Breast epithelium (tissue), 4 donors: ENCODE data around the gene CDCA8. TPM values are rescaled to one million over a fixed set of nuclear protein-coding genes. Genes with fewer than 3 reads are reported as not detected.

Source experiments
- DNase-seq, 2 donors: peaks; one replicate each; pipeline ENCODE4 v3.0.0-alpha.2; 2019; ENCODE audit warnings: low spot score in 2 of 2
- H3K27ac ChIP-seq, 2 donors: fragments of 200-600 bp; sonication (generic) in 1 of 2; one replicate each; pipeline ENCODE4 v1.5.1; 2016 to 2019; ENCODE audit warnings: mild to moderate bottlenecking in 1 of 2
- H3K27me3 ChIP-seq, 2 donors: fragments of 200-600 bp; sonication (generic) in 1 of 2; one replicate each; pipeline versions ENCODE4 v1.5.1 to v1.6.0; 2017 to 2019; ENCODE audit warnings: control low read depth in 1 of 2, mild to moderate bottlenecking in 1 of 2
- H3K36me3 ChIP-seq: fragments of 200-600 bp; one replicate; pipeline ENCODE4 v1.5.1; 2019
- H3K4me1 ChIP-seq, 2 donors: fragments of 200-600 bp; sonication (generic); one replicate each; pipeline ENCODE4 v1.5.1; 2016 to 2019; ENCODE audit warnings: control low read depth in 1 of 2
- H3K4me3 ChIP-seq, 3 donors: fragments of 200-600 bp; sonication (generic); 1 replicate in 2 of 3; 2 replicates in 1 of 3; pipeline ENCODE4 v1.5.1; 2016 to 2019; ENCODE audit warnings: mild to moderate bottlenecking in 3 of 3, moderate library complexity in 2 of 3
- H3K9me3 ChIP-seq, 2 donors: fragments of 200-600 bp; sonication (generic) in 1 of 2; one replicate each; pipeline ENCODE4 v1.5.1; 2016 to 2019; ENCODE audit warnings: control low read depth in 1 of 2
- POLR2A ChIP-seq: fragments of 450-650 bp; IDR thresholded peaks from one replicate; pipeline ENCODE4 v1.6.1; 2016; ENCODE audit warnings: antibody characterized with exemption, mild to moderate bottlenecking, moderate library complexity
- POLR2AphosphoS5 ChIP-seq, 3 donors: sonication (generic); formaldehyde crosslinking; IDR thresholded peaks; one replicate each; pipeline ENCODE4 v1.6.1; 2017; ENCODE audit warnings: antibody characterized with exemption in 3 of 3
- intact Hi-C: fragments of 100-400 bp; cut with DNase I; formaldehyde crosslinking; loops from one replicate; pipeline ENCODE4 v1.15.1; 2023; ENCODE audit warnings: low total_unique reads
- total RNA-seq, 3 donors: library from RNA; depleted of rRNA; stranded (reverse); fragments of >200 nt; gene quantifications; one replicate each; pipeline ENCODE4 v1.1.0, GENCODE V29; 2016
- TF ChIP-seq, protein P1 (sequence below), 3 donors: fragments of 450-650 bp; IDR thresholded peaks; one replicate each; pipeline ENCODE4 v1.5.1; 2016 to 2017; ENCODE audit warnings: antibody characterized with exemption in 3 of 3, mild to moderate bottlenecking in 3 of 3, moderate library complexity in 3 of 3

The CDCA8 gene
- total RNA-seq, 3 donors from 2014 or later: 0.15 to 1.4 (median 1.3) TPM

DNA sequence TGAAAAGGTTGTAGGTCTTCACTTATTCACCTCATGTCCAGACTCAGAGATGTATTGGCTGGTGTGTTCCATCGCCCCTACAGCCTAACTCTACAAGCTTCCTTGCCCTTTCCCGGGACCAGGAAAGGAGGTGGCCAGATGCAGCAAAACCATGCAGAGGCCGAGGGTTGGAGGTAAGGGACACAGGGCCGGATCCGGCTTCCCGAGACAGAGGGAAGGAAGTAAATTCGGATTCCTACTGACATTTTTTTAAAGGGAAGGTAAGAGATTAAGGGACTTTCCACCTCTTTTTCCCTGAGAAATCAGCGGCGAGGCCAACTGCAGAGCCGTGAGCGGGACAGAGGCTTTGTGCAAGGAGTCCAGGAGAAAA is 59.9 kb downstream of the CDCA8 start:
- no peaks in the 10 kb centered on the region for H3K36me3 ChIP-seq
- H3K27me3 ChIP-seq: peaks cover 4 to 44% of the 10 kb centered on the region in 2 donors
- TF ChIP-seq POLR2A (no peak), POLR2AphosphoS5 (IDR thresholded peaks at IDR 0.05) (no peak)
- TF ChIP-seq, protein P1, sequence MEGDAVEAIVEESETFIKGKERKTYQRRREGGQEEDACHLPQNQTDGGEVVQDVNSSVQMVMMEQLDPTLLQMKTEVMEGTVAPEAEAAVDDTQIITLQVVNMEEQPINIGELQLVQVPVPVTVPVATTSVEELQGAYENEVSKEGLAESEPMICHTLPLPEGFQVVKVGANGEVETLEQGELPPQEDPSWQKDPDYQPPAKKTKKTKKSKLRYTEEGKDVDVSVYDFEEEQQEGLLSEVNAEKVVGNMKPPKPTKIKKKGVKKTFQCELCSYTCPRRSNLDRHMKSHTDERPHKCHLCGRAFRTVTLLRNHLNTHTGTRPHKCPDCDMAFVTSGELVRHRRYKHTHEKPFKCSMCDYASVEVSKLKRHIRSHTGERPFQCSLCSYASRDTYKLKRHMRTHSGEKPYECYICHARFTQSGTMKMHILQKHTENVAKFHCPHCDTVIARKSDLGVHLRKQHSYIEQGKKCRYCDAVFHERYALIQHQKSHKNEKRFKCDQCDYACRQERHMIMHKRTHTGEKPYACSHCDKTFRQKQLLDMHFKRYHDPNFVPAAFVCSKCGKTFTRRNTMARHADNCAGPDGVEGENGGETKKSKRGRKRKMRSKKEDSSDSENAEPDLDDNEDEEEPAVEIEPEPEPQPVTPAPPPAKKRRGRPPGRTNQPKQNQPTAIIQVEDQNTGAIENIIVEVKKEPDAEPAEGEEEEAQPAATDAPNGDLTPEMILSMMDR (IDR thresholded peaks at IDR 0.05): no peak
- no peaks in the 10 kb centered on the region for H3K4me1 ChIP-seq
- peak overlapping the region in 2 of 3 donors; percentile 53 to 69 for H3K4me3 ChIP-seq
- no peaks in the 10 kb centered on the region for H3K9me3 ChIP-seq
- no peak overlapping the region for H3K27ac ChIP-seq
- DNase-seq: no peak
- intact Hi-C loops: no loop called here

DNA sequence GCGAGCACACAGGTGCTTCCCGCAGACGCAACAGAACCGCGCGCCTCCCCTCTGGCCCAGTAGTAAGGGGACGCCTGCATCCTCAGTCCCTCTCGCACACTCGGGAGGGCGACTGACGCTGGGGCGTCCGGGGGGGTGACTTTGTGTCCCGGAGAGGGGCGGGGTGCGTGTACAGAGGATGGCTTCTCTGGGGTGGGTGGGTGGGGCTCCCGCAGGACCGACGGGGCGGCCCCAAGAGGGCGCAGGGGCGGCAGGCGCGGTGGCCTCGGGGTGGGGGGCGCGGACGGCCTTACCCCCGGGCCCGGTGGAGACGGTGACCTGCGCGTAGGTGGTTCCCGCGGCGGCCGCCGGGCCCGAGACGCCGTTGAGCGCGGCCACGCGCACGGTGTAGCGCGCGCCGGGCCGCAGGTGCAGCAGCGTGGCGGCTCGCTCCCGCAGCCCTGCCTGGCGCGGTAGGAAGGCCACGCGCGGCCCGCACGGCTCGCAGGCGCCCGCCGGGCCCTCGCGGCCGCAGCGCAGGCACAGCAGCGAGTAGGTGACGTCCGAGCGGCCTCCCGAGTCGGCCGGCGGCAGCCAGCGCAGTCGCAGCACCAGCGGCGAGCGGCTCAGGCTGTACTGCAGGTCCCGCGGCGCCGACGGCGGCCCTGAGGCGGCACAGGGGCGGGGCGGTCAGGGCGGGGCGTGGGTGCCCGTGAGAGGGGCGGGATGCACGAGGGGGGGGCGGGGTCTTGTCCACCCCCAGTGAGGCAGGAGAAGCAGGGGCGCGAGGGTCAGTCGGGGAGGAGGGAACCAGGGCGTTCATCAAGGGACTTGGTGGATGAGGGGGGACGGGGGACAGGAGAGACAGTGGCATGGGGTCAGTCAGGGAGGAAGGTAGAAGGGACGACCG is 60.5 kb downstream of the CDCA8 start:
- intact Hi-C loops: no loop called here
- peaks cover 4 to 48% of the 10 kb centered on the region in 2 donors for H3K27me3 ChIP-seq
- peak overlapping the region in 2 of 3 donors; percentile 53 to 69 for H3K4me3 ChIP-seq
- H3K4me1 ChIP-seq: no peaks in the 10 kb centered on the region
- no peak overlapping the region for H3K27ac ChIP-seq
- no peak for DNase-seq
- no peaks in the 10 kb centered on the region for H3K9me3 ChIP-seq
- TF ChIP-seq, protein P1 (IDR thresholded peaks at IDR 0.05): no peak
- no peak for TF ChIP-seq POLR2AphosphoS5 (IDR thresholded peaks at IDR 0.05)
- TF ChIP-seq POLR2A: no peak
- H3K36me3 ChIP-seq: no peaks in the 10 kb centered on the region

DNA sequence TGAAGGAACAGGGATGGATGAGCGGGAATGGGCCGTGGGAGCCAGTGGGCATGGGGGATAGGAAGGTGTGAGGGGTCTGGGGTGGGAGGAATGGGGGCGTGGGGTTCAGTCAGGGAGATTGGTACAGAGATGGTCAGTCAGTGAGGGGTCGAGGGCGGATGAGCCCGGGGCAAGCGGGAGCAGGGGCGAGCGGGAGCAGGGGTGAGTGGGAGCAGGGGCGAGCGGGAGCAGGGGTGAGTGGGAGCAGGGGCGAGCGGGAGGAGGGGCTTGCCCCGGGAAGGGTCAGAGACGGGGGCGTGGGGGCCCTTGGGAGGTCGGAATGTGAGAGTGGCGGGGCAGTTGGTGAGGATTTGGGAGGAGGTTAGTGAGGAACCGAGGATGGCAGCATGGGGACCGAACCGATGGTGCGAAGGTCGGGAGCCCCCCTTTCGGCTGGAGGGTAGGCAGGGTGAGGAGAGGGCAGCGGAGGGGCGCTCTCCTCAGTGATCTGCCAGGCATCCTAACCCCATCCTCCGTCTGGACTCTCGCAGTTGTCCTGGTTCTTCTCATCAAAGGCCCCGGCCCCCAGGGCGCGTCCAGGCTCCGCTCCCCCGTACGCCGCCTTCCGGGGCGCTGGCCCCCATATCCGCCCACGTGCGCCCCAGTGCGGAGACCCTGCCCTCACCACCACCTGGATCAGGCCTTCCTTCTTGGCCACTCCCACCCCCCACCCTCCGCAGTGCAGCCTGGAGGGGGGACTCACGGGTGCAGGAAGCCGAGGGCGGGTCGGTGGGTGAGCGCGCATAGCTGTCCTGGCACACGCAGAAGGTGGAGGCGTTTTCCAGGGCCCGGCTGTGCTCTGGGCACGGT is 61.4 kb downstream of the CDCA8 start:
- H3K4me1 ChIP-seq: no peaks in the 10 kb centered on the region
- H3K4me3 ChIP-seq: peak overlapping the region in 1 of 3 donors; percentile 69
- peaks cover 4 to 57% of the 10 kb centered on the region in 2 donors for H3K27me3 ChIP-seq
- TF ChIP-seq POLR2AphosphoS5 (IDR thresholded peaks at IDR 0.05): no peak
- TF ChIP-seq, protein P1 (IDR thresholded peaks at IDR 0.05): no peak
- no peak for TF ChIP-seq POLR2A
- no peaks in the 10 kb centered on the region for H3K36me3 ChIP-seq
- no peak overlapping the region for H3K27ac ChIP-seq
- no peaks in the 10 kb centered on the region for H3K9me3 ChIP-seq
- intact Hi-C loops: no loop called here
- no peak for DNase-seq

DNA sequence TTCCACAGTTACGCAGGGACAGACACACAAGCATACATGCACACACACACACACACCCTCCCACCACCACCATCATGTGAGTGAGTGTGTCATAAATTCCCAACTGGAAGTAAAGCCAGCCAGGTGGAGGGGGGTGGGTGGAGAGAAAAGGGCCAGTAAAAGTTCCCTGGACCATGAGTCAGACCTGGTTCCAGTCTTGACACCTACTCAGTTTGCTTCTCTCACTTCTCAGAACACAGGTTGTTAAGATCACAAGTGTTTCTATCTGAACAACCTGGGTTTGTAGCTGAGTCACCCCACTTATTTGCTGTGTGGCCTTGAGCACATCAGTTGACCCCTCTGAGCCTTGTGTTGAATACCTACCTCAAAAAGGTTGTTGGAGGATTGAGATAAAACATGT is 63.0 kb downstream of the CDCA8 start:
- H3K27ac ChIP-seq: no peak overlapping the region
- H3K9me3 ChIP-seq: no peaks in the 10 kb centered on the region
- no peak for DNase-seq
- peaks cover 4 to 65% of the 10 kb centered on the region in 2 donors for H3K27me3 ChIP-seq
- H3K4me1 ChIP-seq: no peaks in the 10 kb centered on the region
- intact Hi-C loops: no loop called here
- TF ChIP-seq POLR2AphosphoS5 (IDR thresholded peaks at IDR 0.05) (no peak), POLR2A (no peak)
- TF ChIP-seq, protein P1 (IDR thresholded peaks at IDR 0.05): no peak
- H3K4me3 ChIP-seq: no peak overlapping the region
- no peaks in the 10 kb centered on the region for H3K36me3 ChIP-seq
